ENCODE results near the gene BSN.
"Not testable (repeated sequence)": the region's sequence is repeated elsewhere in the genome, so short reads cannot be mapped to it uniquely, and the experiment has no call there.

The BSN gene

GRCh38 chr3:49535971-49536874 lies 18.1 kb upstream of the BSN start:
- no peak for DNase-seq (ENCODE audit: low read depth)

GRCh38 chr3:49536875-49537533 lies 17.3 kb upstream of the BSN start:
- no peak for DNase-seq (ENCODE audit: low read depth)

GRCh38 chr3:49539659-49540560 lies 14.4 kb upstream of the BSN start:
- DNase-seq (ENCODE audit: low read depth), result peak; percentile 72

GRCh38 chr3:49552087-49552486 lies 2.2 kb upstream of the BSN start:
- DNase-seq (ENCODE audit: low read depth), result no peak

- DNase-seq (ENCODE audit: low read depth), result no peak
These were observed 969 bp upstream of the BSN start for GRCh38 chr3:49553324-49553691.

GRCh38 chr3:49554633-49555265 lies 472 bp downstream of the BSN start:
- peak; percentile 20 for DNase-seq (ENCODE audit: low read depth)

- no peak for DNase-seq (ENCODE audit: low read depth)
These were observed 2.4 kb downstream of the BSN start for GRCh38 chr3:49556500-49557275.

GRCh38 chr3:49563040-49563578 lies 8.8 kb downstream of the BSN start:
- DNase-seq (ENCODE audit: low read depth), result no peak

GRCh38 chr3:49563766-49564165 lies 9.5 kb downstream of the BSN start:
- no peak for DNase-seq (ENCODE audit: low read depth)

GRCh38 chr3:49566312-49566711 lies 12.0 kb downstream of the BSN start:
- DNase-seq (ENCODE audit: low read depth), result no peak

GRCh38 chr3:49567406-49567805 lies 13.1 kb downstream of the BSN start:
- no peak for DNase-seq (ENCODE audit: low read depth)

- DNase-seq (ENCODE audit: low read depth), result no peak
These were observed 14.7 kb downstream of the BSN start for GRCh38 chr3:49568965-49569364.

GRCh38 chr3:49570028-49570654 lies 15.9 kb downstream of the BSN start:
- DNase-seq (ENCODE audit: low read depth), result no peak

GRCh38 chr3:49582177-49582576 lies 27.9 kb downstream of the BSN start:
- DNase-seq (ENCODE audit: low read depth), result no peak

- DNase-seq (ENCODE audit: low read depth), result not testable (repeated sequence)
These were observed 31.0 kb downstream of the BSN start for GRCh38 chr3:49585261-49585755.

GRCh38 chr3:49591615-49592014 lies 37.3 kb downstream of the BSN start:
- DNase-seq (ENCODE audit: low read depth), result no peak

GRCh38 chr3:49593041-49593440 lies 38.8 kb downstream of the BSN start:
- no peak for DNase-seq (ENCODE audit: low read depth)

- DNase-seq (ENCODE audit: low read depth), result no peak
These were observed 46.5 kb downstream of the BSN start for GRCh38 chr3:49600781-49601180.

- no peak for DNase-seq (ENCODE audit: low read depth)
These were observed 47.2 kb downstream of the BSN start for GRCh38 chr3:49601358-49602048.

Data from T-helper 22 cell (primary cell).